Activated CD4-positive, alpha-beta T cell treated with anti-CD3 and anti-CD28 coated beads for 36 hours (primary cell): Measurements from ENCODE around the gene ZDHHC11. TPM values are rescaled to one million over a fixed set of nuclear protein-coding genes. Genes with fewer than 3 reads are reported as not detected.
"Not testable (repeated sequence)": the region's sequence is repeated elsewhere in the genome, so short reads cannot be mapped to it uniquely, and the experiment has no call there.

Experiments used
- ATAC-seq: fragments of 200-7000 bp; cut with Tn5 transposase; one replicate; pipeline ENCODE4 v1.10.0; 2021; ENCODE audit warnings: mild to moderate bottlenecking, moderate library complexity
- CTCF ChIA-PET: fragments of 350-600 bp; sonication (Branson Sonifier 250); formaldehyde crosslinking; loops from one replicate; lab custom pipeline; 2021; ENCODE audit warnings: antibody characterized with exemption; lab: Charles Lee
- POLR2A ChIA-PET: fragments of 350-600 bp; sonication (Branson Sonifier 250); formaldehyde crosslinking; loops from one replicate; lab custom pipeline; 2021; ENCODE audit warnings: antibody characterized with exemption, inconsistent platforms; lab: Charles Lee
- DNase-seq: peaks from one replicate; pipeline ENCODE4 v3.0.0-alpha.2; 2020
- H3K27ac Mint-ChIP-seq: one replicate; pipeline ENCODE4 v1.8.0; 2021; ENCODE audit warnings: mixed read lengths
- H3K27me3 Mint-ChIP-seq: one replicate; pipeline ENCODE4 v1.8.0; 2021; ENCODE audit warnings: mixed read lengths
- H3K36me3 Mint-ChIP-seq: one replicate; pipeline ENCODE4 v1.8.0; 2021; ENCODE audit warnings: low read depth, mixed read lengths
- H3K4me1 Mint-ChIP-seq: one replicate; pipeline ENCODE4 v1.8.0; 2021; ENCODE audit warnings: mixed read lengths
- H3K4me3 Mint-ChIP-seq: one replicate; pipeline ENCODE4 v1.8.0; 2021; ENCODE audit warnings: mild to moderate bottlenecking, moderate library complexity, mixed read lengths
- H3K9me3 Mint-ChIP-seq: one replicate; pipeline ENCODE4 v1.8.0; 2021; ENCODE audit warnings: low read depth, mixed read lengths
- intact Hi-C, 2 experiments: fragments of 100-400 bp; cut with DNase I in 1 of 2; cut with micrococcal nuclease in 1 of 2; formaldehyde crosslinking; loops; one replicate each; pipeline versions ENCODE4 v1.14.2 to v1.15.1; 2022 to 2024; cut with DNase I, micrococcal nuclease
- total RNA-seq, 2 experiments: library from RNA; stranded (reverse); gene quantifications; one replicate each; pipeline ENCODE4 v1.2.3, GENCODE V29; 2021

The ZDHHC11 gene
- total RNA-seq, 2 experiments from 2014 or later: 6.4 to 8.5 TPM

GRCh38 chr5:854966-855743 is 4.4 kb upstream of the ZDHHC11 start:
- DNase-seq: no peak
- H3K27ac Mint-ChIP-seq: no peak overlapping the region
- no peaks in the 10 kb centered on the region for H3K4me1 Mint-ChIP-seq
- ChIA-PET POLR2A (no interaction called here), CTCF (no interaction called here)
- H3K9me3 Mint-ChIP-seq: no peaks in the 10 kb centered on the region
- no peak for ATAC-seq
- peaks cover 3% of the 10 kb centered on the region for H3K27me3 Mint-ChIP-seq
- intact Hi-C loops: no loop called here
- H3K36me3 Mint-ChIP-seq: no peaks in the 10 kb centered on the region
- no peak overlapping the region for H3K4me3 Mint-ChIP-seq

- Mint-ChIP-seq H3K4me1 (no peaks in the 10 kb centered on the region), H3K27me3 (peaks cover 3% of the 10 kb centered on the region), H3K9me3 (no peaks in the 10 kb centered on the region), H3K4me3 (no peak overlapping the region), H3K27ac (no peak overlapping the region), H3K36me3 (no peaks in the 10 kb centered on the region)
- CTCF ChIA-PET: no interaction called here
- intact Hi-C loops: no loop called here
- ATAC-seq: no peak
- DNase-seq: no peak
- POLR2A ChIA-PET: no interaction called here
Measured at GRCh38 chr5:854217-854616, 3.4 kb upstream of the ZDHHC11 start.

DNA sequence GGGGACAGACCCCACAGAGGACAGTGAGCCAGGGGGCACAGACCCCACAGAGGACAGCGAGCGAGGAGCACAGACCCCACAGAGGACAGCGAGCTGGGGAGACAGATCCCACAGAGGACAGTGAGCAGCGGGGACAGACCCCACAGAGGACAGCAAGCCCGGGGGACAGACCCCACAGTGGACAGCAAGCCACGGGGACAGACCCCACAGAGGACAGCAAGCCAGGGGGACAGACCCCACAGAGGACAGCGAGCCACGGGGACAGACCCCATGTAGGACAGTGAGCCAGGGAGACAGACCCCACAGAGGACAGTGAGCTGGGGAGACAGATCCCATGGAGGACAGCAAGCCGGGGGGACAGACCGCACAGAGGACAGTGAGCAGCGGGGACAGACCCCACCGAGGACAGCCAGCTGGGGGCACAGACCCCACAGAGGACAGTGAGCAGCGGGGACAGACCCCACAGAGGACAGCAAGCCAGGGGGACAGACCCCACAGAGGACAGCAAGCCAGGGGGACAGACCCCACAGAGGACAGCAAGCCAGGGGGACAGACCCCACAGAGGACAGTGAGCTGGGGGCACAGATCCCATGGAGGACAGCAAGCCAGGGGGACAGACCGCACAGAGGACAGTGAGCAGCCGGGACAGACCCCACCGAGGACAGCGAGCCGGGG is 2.8 kb upstream of the ZDHHC11 start:
- intact Hi-C loops, H3K27ac Mint-ChIP-seq, H3K4me3 Mint-ChIP-seq, H3K4me1 Mint-ChIP-seq, H3K9me3 Mint-ChIP-seq, ATAC-seq, POLR2A ChIA-PET, CTCF ChIA-PET, H3K36me3 Mint-ChIP-seq, H3K27me3 Mint-ChIP-seq, DNase-seq: not testable (repeated sequence)

- no peak overlapping the region for H3K27ac Mint-ChIP-seq
- H3K27me3 Mint-ChIP-seq: peaks cover 3% of the 10 kb centered on the region
- DNase-seq (no peak), ATAC-seq (no peak)
- H3K4me3 Mint-ChIP-seq: no peak overlapping the region
- intact Hi-C loops: no loop called here
- POLR2A ChIA-PET: no interaction called here
- H3K4me1 Mint-ChIP-seq: no peaks in the 10 kb centered on the region
- H3K9me3 Mint-ChIP-seq: no peaks in the 10 kb centered on the region
- H3K36me3 Mint-ChIP-seq: no peaks in the 10 kb centered on the region
- CTCF ChIA-PET: no interaction called here
Measured at GRCh38 chr5:852431-853401, 1.9 kb upstream of the ZDHHC11 start.

GRCh38 chr5:852018-852417 is 1.2 kb upstream of the ZDHHC11 start:
- intact Hi-C loops: no loop called here
- CTCF ChIA-PET: no interaction called here
- Mint-ChIP-seq H3K9me3 (no peaks in the 10 kb centered on the region), H3K27ac (no peak overlapping the region), H3K4me3 (no peak overlapping the region), H3K4me1 (no peaks in the 10 kb centered on the region), H3K36me3 (no peaks in the 10 kb centered on the region), H3K27me3 (peaks cover 3% of the 10 kb centered on the region)
- ATAC-seq: no peak
- POLR2A ChIA-PET: no interaction called here
- no peak for DNase-seq

GRCh38 chr5:851553-851952 is 767 bp upstream of the ZDHHC11 start:
- CTCF ChIA-PET: no interaction called here
- no peak for ATAC-seq
- no peaks in the 10 kb centered on the region for H3K36me3 Mint-ChIP-seq
- H3K27me3 Mint-ChIP-seq: peaks cover 3% of the 10 kb centered on the region
- intact Hi-C loops: no loop called here
- H3K4me3 Mint-ChIP-seq: no peak overlapping the region
- POLR2A ChIA-PET: no interaction called here
- peaks cover 3% of the 10 kb centered on the region for H3K4me1 Mint-ChIP-seq
- no peak for DNase-seq
- H3K9me3 Mint-ChIP-seq: no peaks in the 10 kb centered on the region
- H3K27ac Mint-ChIP-seq: no peak overlapping the region

DNA sequence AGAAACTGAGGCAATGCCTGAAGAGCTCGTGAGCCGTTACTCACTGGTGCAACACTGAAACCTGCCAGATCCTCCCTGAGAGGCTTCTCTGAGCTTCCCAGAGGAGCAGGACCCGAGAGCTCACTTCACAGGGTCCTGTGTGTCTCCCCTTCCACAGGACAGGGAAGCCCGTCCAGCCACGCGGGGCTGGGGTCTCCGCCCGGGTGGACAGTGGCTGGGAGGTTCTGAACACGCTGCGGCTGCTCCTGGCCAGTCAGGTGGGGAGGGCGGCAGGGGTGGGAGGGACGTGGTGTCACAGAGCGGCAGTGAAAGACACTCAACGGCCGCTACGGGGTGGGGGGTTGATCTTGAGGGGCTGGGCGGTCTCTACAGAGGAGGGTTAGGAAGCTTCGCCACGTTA is 290 bp upstream of the ZDHHC11 start:
- H3K4me1 Mint-ChIP-seq: peaks cover 7% of the 10 kb centered on the region

GRCh38 chr5:849651-850301 is 1.0 kb downstream of the ZDHHC11 start:
- ATAC-seq (no peak), DNase-seq (no peak)
- Mint-ChIP-seq H3K27me3 (peaks cover 3% of the 10 kb centered on the region), H3K27ac (no peak overlapping the region), H3K9me3 (no peaks in the 10 kb centered on the region), H3K36me3 (no peaks in the 10 kb centered on the region), H3K4me1 (peaks cover 7% of the 10 kb centered on the region), H3K4me3 (no peak overlapping the region)
- ChIA-PET CTCF (no interaction called here), POLR2A (no interaction called here)
- intact Hi-C loops: loop anchor here in 1 of 2 experiments (5.0 kb wide), 1 partner anchor 92 kb away; no protein-coding TSS in a partner anchor

More for the DNA sequence above, 290 bp upstream of the ZDHHC11 start:
- intact Hi-C loops: no loop called here
- peaks cover 3% of the 10 kb centered on the region for H3K27me3 Mint-ChIP-seq
- no peaks in the 10 kb centered on the region for H3K36me3 Mint-ChIP-seq
- ChIA-PET POLR2A (no interaction called here), CTCF (no interaction called here)
- H3K27ac Mint-ChIP-seq: no peak overlapping the region
- no peak overlapping the region for H3K4me3 Mint-ChIP-seq
- ATAC-seq (no peak), DNase-seq (no peak)
- H3K9me3 Mint-ChIP-seq: no peaks in the 10 kb centered on the region

DNA sequence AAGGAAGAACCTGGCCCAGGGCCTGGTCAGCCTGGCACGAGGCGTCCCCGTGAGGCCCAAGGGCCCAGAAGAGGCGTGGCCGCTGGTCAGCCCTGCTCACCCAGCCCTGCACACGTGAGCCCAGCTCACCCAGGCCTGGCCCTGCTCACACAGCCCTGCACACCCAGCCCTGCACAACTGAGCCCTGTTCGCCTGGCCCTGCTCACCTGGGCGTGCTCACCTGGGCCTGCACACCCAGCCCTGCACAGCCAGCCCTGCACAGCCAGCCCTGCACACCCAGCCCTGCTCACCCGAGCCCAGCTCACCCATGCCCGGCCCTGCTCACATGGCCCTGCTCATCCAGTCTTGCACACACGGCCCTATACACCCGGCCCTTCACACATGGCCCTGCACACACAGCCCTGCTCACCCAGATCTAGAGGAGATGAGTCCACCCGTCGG is 2.1 kb downstream of the ZDHHC11 start:
- ATAC-seq (no peak), DNase-seq (peak; percentile 3)
- Mint-ChIP-seq H3K27me3 (peaks cover 3% of the 10 kb centered on the region), H3K27ac (no peak overlapping the region), H3K36me3 (no peaks in the 10 kb centered on the region), H3K4me3 (no peak overlapping the region), H3K4me1 (peaks cover 7% of the 10 kb centered on the region), H3K9me3 (no peaks in the 10 kb centered on the region)
- intact Hi-C loops: loop anchor here in 1 of 2 experiments (5.0 kb wide), 1 partner anchor 91 kb away; no protein-coding TSS in a partner anchor
- ChIA-PET POLR2A (no interaction called here), CTCF (no interaction called here)

DNA sequence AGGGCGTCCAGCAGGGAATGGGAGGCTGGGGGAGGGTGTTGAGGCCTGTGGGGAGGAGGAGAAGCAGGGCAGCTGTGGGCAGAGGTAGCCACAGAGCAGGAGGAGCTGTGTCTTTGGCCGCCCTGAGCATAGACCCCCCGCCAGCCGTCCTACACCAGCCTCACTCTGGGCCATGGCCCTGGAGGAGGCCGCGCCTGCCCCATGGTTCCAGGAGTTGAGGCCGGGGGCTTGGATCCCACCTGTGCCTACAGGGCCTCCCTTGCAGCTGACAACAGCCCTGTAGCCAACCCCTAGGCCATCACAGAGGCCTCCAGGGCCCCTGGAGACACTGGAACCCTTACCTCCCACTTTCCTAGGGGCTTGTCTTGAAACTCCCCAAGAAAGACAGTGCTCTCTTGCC is 3.0 kb downstream of the ZDHHC11 start:
- H3K27me3 Mint-ChIP-seq, H3K36me3 Mint-ChIP-seq, H3K27ac Mint-ChIP-seq, CTCF ChIA-PET, H3K4me1 Mint-ChIP-seq, POLR2A ChIA-PET, H3K9me3 Mint-ChIP-seq, ATAC-seq, H3K4me3 Mint-ChIP-seq: not testable (repeated sequence)
- intact Hi-C loops: loop anchor here (2.0 to 5.0 kb wide), 2 partner anchors 90 to 93 kb away; no protein-coding TSS in a partner anchor
- DNase-seq: peak; percentile 2

GRCh38 chr5:847212-847611 is 3.6 kb downstream of the ZDHHC11 start:
- POLR2A ChIA-PET, CTCF ChIA-PET, H3K4me1 Mint-ChIP-seq, DNase-seq, H3K9me3 Mint-ChIP-seq, H3K27me3 Mint-ChIP-seq, ATAC-seq, H3K27ac Mint-ChIP-seq, H3K4me3 Mint-ChIP-seq, H3K36me3 Mint-ChIP-seq: not testable (repeated sequence)
- intact Hi-C loops: loop anchor here (2.0 to 5.0 kb wide), 2 partner anchors 90 to 92 kb away; no protein-coding TSS in a partner anchor
